Esophagus muscularis mucosa (tissue), 4 donors: ENCODE results near the gene CCL17. TPM values are rescaled to one million over a fixed set of nuclear protein-coding genes. Genes with fewer than 3 reads are reported as not detected.

Experiments used
- DNase-seq: peaks from one replicate; pipeline ENCODE4 v3.0.0-alpha.2; 2017; ENCODE audit errors: extremely low spot score
- H3K27ac ChIP-seq, 4 donors: fragments of 200-600 bp; sonication (generic); replicated peaks in 1 of 4; 1 replicate in 3 of 4; 2 replicates in 1 of 4; pipeline ENCODE4 v1.5.1; 2016 to 2019; ENCODE audit warnings: mild to moderate bottlenecking in 1 of 4
- H3K27me3 ChIP-seq, 4 donors: fragments of 200-600 bp; sonication (generic); one replicate each; pipeline versions ENCODE4 v1.5.1 to v1.6.0; 2016 to 2019
- H3K36me3 ChIP-seq, 4 donors: fragments of 200-600 bp; sonication (generic); one replicate each; pipeline ENCODE4 v1.5.1; 2016 to 2019
- H3K4me1 ChIP-seq, 4 donors: fragments of 200-600 bp; sonication (generic); one replicate each; pipeline ENCODE4 v1.5.1; 2016 to 2019
- H3K4me3 ChIP-seq, 4 donors: fragments of 200-600 bp; sonication (generic); 1 replicate in 2 of 4; 2 replicates in 2 of 4; pipeline ENCODE4 v1.5.1; 2016 to 2019; ENCODE audit warnings: mild to moderate bottlenecking in 4 of 4, moderate library complexity in 1 of 4
- H3K9me3 ChIP-seq, 4 donors: fragments of 200-600 bp; sonication (generic); 1 replicate in 3 of 4; 2 replicates in 1 of 4; pipeline ENCODE4 v1.5.1; 2016 to 2019
- CTCF ChIP-seq, 3 experiments: fragments of 200-600 bp in 2 of 3; fragments of 450-650 bp in 1 of 3; sonication (generic) in 2 of 3; IDR thresholded peaks; one replicate each; pipeline ENCODE4 v1.5.1; 2017 to 2019; ENCODE audit warnings: antibody characterized with exemption in 3 of 3, mild to moderate bottlenecking in 2 of 3, moderate library complexity in 1 of 3
- EP300 ChIP-seq: sonication (generic); formaldehyde crosslinking; IDR thresholded peaks from one replicate; pipeline ENCODE4 v1.6.1; 2017; ENCODE audit warnings: antibody characterized with exemption
- POLR2A ChIP-seq: fragments of 450-650 bp; IDR thresholded peaks from one replicate; pipeline ENCODE4 v1.6.1; 2017; ENCODE audit warnings: antibody characterized with exemption, moderate library complexity, mild to moderate bottlenecking, low read depth
- POLR2AphosphoS5 ChIP-seq, 2 donors: sonication (generic); formaldehyde crosslinking; IDR thresholded peaks; one replicate each; pipeline ENCODE4 v1.6.1; 2017; ENCODE audit warnings: antibody characterized with exemption in 2 of 2
- WGBS: methylation state at CpG from one replicate; pipeline ENCODE4 v1.1.5; 2018; 5-methylcytosine and 5-hydroxymethylcytosine counted together
- intact Hi-C: fragments of 100-400 bp; cut with DNase I; formaldehyde crosslinking; loops from one replicate; pipeline ENCODE4 v1.15.1; 2023
- total RNA-seq, 4 donors: library from RNA; depleted of rRNA; stranded (reverse); fragments of >200 nt; gene quantifications; one replicate each; pipeline versions ENCODE4 v1.1.0 to v1.2.1, GENCODE V29; 2016

Gene CCL17
- total RNA-seq, 4 donors from 2014 or later, result not detected

GRCh38 chr16:57444711-57445110 lies 40.1 kb downstream of the CCL17 start:
- intact Hi-C loops, result no loop called here
- Histone ChIP-seq H3K4me3 (no peak overlapping the region), H3K36me3 (peaks cover 0 to 14% (median 8%) of the 10 kb centered on the region in 4 donors), H3K27ac (no peak overlapping the region), H3K4me1 (peaks cover 29 to 39% (median 34%) of the 10 kb centered on the region in 4 donors), H3K27me3 (no peaks in the 10 kb centered on the region), H3K9me3 (no peaks in the 10 kb centered on the region)
- WGBS, result 75% methylated on average over 3 of the region's 3 CpGs
- TF ChIP-seq EP300, result no peak
- no peak for TF ChIP-seq CTCF (IDR thresholded peaks at IDR 0.05)
- no peak for TF ChIP-seq POLR2A
- no peak for TF ChIP-seq POLR2AphosphoS5 (IDR thresholded peaks at IDR 0.05)
- no peak for DNase-seq

- peaks cover 29 to 43% (median 37%) of the 10 kb centered on the region in 4 donors for H3K4me1 ChIP-seq
- no peak overlapping the region for H3K27ac ChIP-seq
- no peak overlapping the region for H3K4me3 ChIP-seq
- no peaks in the 10 kb centered on the region for H3K9me3 ChIP-seq
- intact Hi-C loops, result no loop called here
- H3K27me3 ChIP-seq, result no peaks in the 10 kb centered on the region
- WGBS, result 92% methylated on average over 2 of the region's 2 CpGs
- DNase-seq, result no peak
- H3K36me3 ChIP-seq, result peaks cover 0 to 6% (median under 1%) of the 10 kb centered on the region in 4 donors
- TF ChIP-seq CTCF (IDR thresholded peaks at IDR 0.05) (no peak), POLR2A (no peak), EP300 (no peak), POLR2AphosphoS5 (IDR thresholded peaks at IDR 0.05) (no peak)
These were observed 40.9 kb downstream of the CCL17 start for GRCh38 chr16:57445510-57445909.

DNA sequence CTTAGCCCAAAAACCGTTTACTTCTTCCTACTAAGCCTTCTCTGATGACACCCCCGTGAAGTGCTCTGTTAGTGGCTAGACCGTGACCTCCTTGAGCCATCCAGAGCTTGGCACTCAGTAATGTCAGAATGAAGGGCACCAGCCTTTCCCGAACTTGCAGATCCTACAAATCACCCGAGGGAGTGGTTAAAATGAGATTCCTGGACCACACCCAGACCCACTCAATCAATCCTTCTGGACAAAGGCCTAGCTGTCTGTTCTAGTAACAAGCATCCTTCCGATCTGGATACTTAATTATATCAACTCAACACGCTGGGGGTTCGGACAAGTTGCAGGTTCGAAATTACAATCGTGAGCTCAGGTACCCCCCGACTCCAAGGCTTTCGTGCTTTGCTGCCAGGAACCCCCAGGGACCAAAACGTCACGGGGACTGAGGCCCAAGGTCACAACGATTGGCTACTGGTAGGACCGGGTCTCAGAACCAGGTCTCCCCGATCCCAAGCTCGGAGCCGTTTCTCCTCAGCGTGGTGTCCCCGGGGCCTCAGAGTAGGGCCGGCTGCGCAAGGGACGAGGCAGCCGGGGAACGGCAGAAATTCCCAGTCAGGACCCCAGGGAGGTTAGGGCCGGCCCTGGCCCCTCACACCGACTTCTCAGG lies 42.1 kb downstream of the CCL17 start:
- no peaks in the 10 kb centered on the region for H3K27me3 ChIP-seq
- no peaks in the 10 kb centered on the region for H3K9me3 ChIP-seq
- H3K4me1 ChIP-seq, result peaks cover 29 to 46% (median 40%) of the 10 kb centered on the region in 4 donors
- no peak for DNase-seq
- H3K36me3 ChIP-seq, result peaks cover 4 to 10% (median 7%) of the 10 kb centered on the region in 4 donors
- peak overlapping the region; percentile 91 to 96 (median 93) for H3K27ac ChIP-seq
- intact Hi-C loops, result no loop called here
- WGBS, result 2% methylated on average over 19 of the region's 28 CpGs
- TF ChIP-seq EP300 (no peak), CTCF (IDR thresholded peaks at IDR 0.05) (no peak), POLR2A (no peak), POLR2AphosphoS5 (IDR thresholded peaks at IDR 0.05) (no peak)
- H3K4me3 ChIP-seq, result peak overlapping the region; percentile 85 to 96 (median 91)

DNA sequence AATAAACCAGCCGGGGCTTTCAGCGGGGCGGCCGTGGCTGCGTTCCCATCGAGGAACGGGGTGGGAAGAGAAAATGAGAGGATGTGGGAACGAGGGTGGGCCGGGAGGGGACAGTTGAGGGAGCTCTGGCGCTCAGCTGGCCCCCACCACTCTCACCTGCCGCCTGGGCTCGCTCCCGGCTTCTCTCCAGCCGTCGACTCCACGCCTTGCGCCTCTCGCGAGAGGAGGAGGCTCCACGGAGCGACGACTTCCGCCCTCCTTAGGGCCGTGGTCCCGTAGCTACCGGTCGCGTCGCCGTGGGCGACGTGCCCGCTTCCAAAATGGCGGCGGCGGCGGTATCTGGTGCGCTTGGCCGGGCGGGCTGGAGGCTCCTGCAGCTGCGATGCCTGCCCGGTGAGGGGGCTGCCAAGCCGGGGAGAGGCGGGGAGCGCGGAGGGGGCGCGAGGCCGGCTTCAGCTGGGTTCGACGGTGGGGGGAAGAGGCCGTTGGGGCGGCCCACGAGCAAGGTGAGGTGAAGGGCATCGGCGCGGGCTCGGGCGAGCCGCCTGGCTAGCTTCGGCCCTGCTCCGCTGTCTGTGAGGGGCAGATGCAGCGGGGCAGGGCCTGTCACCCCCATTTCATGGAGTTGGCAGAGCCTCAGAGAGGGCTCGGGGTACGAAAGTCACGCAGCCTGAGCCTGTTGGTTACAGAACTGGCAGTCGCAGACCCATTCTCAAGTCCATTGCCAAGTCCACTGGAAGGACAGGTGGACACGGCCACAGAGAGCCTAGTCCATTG lies 42.8 kb downstream of the CCL17 start, which contains the start of the genes CIAPIN1 and COQ9:
Gene CIAPIN1 (minus strand): TSS at position 200 of the 777 bp plus-strand sequence. CDS start 6,457 bp downstream, outside the sequence.
Gene COQ9 (plus strand): TSS at position 294 of the 777 bp plus-strand sequence. CDS start 27 bp downstream, at position 321.
- intact Hi-C loops, result no loop called here
- TF ChIP-seq CTCF (IDR thresholded peaks at IDR 0.05), result peak in 1 of 3 experiments; percentile 23
- peak; percentile 94 to 96 for TF ChIP-seq POLR2AphosphoS5 (IDR thresholded peaks at IDR 0.05)
- peak; percentile 89 for TF ChIP-seq POLR2A
- TF ChIP-seq EP300, result no peak

More for the DNA sequence above, 42.8 kb downstream of the CCL17 start, which contains the start of the genes CIAPIN1 and COQ9:
- peak within 1 kb of the TSS; percentile 85 to 96 (median 91) for H3K4me3 ChIP-seq
- H3K27me3 ChIP-seq, result no peaks in the 10 kb centered on the region
- H3K27ac ChIP-seq, result peak within 1 kb of the TSS; percentile 91 to 96 (median 93)
- peak; percentile 97 for DNase-seq
- peaks cover 9 to 17% (median 14%) of the 10 kb centered on the region in 4 donors for H3K36me3 ChIP-seq
- H3K4me1 ChIP-seq, result peaks cover 29 to 46% (median 40%) of the 10 kb centered on the region in 4 donors
- 4% methylated on average over 3 of the region's 68 CpGs for WGBS
- H3K9me3 ChIP-seq, result no peaks in the 10 kb centered on the region
